Ishikawa (cell line): ENCODE measurements around the gene RNFT2.

ENCODE experiments used
- CEBPB ChIP-seq: IDR thresholded peaks from 2 replicates; pipeline ENCODE4 v1.6.1; 2012
- CREB1 ChIP-seq: IDR thresholded peaks from 2 replicates; pipeline ENCODE4 v1.6.1; 2012; ENCODE audit warnings: low read depth
- EGR1 ChIP-seq: IDR thresholded peaks from 2 replicates; pipeline ENCODE4 v1.6.1; 2012
- EP300 ChIP-seq: IDR thresholded peaks from 2 replicates; pipeline ENCODE4 v1.6.1; 2012; ENCODE audit warnings: borderline replicate concordance
- FOXM1 ChIP-seq: IDR thresholded peaks from 2 replicates; pipeline ENCODE4 v1.6.1; 2012; ENCODE audit warnings: low read depth, borderline replicate concordance
- MAX ChIP-seq: IDR thresholded peaks from 2 replicates; pipeline ENCODE4 v1.6.1; 2012
- NFIC ChIP-seq: IDR thresholded peaks from 2 replicates; pipeline ENCODE4 v1.6.1; 2012
- RAD21 ChIP-seq: IDR thresholded peaks from 2 replicates; pipeline ENCODE4 v1.6.1; 2012; ENCODE audit warnings: low read depth
- REST ChIP-seq: IDR thresholded peaks from 2 replicates; pipeline ENCODE4 v1.6.1; 2012; ENCODE audit warnings: low read depth, mild to moderate bottlenecking
- TAF1 ChIP-seq: IDR thresholded peaks from 2 replicates; pipeline ENCODE4 v1.6.1; 2012; ENCODE audit warnings: low read depth, mild to moderate bottlenecking
- TCF12 ChIP-seq: IDR thresholded peaks from 2 replicates; pipeline ENCODE4 v1.6.1; 2012; ENCODE audit warnings: low read depth
- TEAD4 ChIP-seq: IDR thresholded peaks from 2 replicates; pipeline ENCODE4 v1.6.1; 2012
- USF1 ChIP-seq: IDR thresholded peaks from 2 replicates; pipeline ENCODE4 v1.6.1; 2012
- YY1 ChIP-seq: IDR thresholded peaks from 2 replicates; pipeline ENCODE4 v1.6.1; 2012; ENCODE audit warnings: low read depth
- ZBTB7A ChIP-seq: IDR thresholded peaks from 2 replicates; pipeline ENCODE4 v1.6.1; 2012; ENCODE audit warnings: low read depth

The RNFT2 gene

GRCh38 chr12:116710370-116711150, 27.6 kb upstream of the RNFT2 start:
- TF ChIP-seq NFIC (no peak), FOXM1 (no peak), ZBTB7A (no peak), MAX (no peak), REST (no peak), EP300 (no peak), CEBPB (no peak), CREB1 (no peak), EGR1 (no peak), YY1 (no peak), RAD21 (no peak), TEAD4 (no peak), TAF1 (no peak), TCF12 (no peak), USF1 (no peak)

- TF ChIP-seq TEAD4, result no peak
- no peak for TF ChIP-seq FOXM1
- TF ChIP-seq TAF1, result no peak
- TF ChIP-seq CEBPB, result no peak
- TF ChIP-seq ZBTB7A, result no peak
- no peak for TF ChIP-seq YY1
- TF ChIP-seq MAX, result no peak
- TF ChIP-seq RAD21, result no peak
- no peak for TF ChIP-seq USF1
- TF ChIP-seq EP300, result no peak
- no peak for TF ChIP-seq NFIC
- TF ChIP-seq REST, result no peak
- TF ChIP-seq EGR1, result no peak
- TF ChIP-seq CREB1, result no peak
- no peak for TF ChIP-seq TCF12
Measured at GRCh38 chr12:116712458-116713303, 25.4 kb upstream of the RNFT2 start.

GRCh38 chr12:116713527-116713926, 24.6 kb upstream of the RNFT2 start:
- TF ChIP-seq FOXM1 (no peak), TCF12 (no peak), CREB1 (no peak), MAX (no peak), ZBTB7A (no peak), EGR1 (no peak), REST (no peak)
